K562 (cell line): ENCODE measurements around the gene PTGES3. TPM values are rescaled to one million over a fixed set of nuclear protein-coding genes. Genes with fewer than 3 reads are reported as not detected.
A peak's percentile ranks its signal among the peaks of the same experiment; 100 is the strongest.

ENCODE experiments used
- CGGBP1 ChIP-seq: fragments of 250-450 bp; sonication (Bioruptor Pico); IDR thresholded peaks from 2 replicates; pipeline ENCODE4 v1.9.0; 2021; ENCODE audit warnings: mild to moderate bottlenecking
- EP400 ChIP-seq: fragments of 450-650 bp; IDR thresholded peaks from 2 replicates; pipeline ENCODE4 v1.6.1; 2017; ENCODE audit warnings: antibody characterized with exemption, mild to moderate bottlenecking, moderate library complexity
- ETS1 ChIP-seq: conservative IDR thresholded peaks from 2 replicates; pipeline ENCODE4 v1.6.1; 2011; ENCODE audit warnings: low read depth, mild to moderate bottlenecking, low read length; ENCODE audit not compliant: control insufficient read depth
- FIP1L1 ChIP-seq: fragments of 200-400 bp; formaldehyde crosslinking; IDR thresholded peaks from 2 replicates; pipeline ENCODE4 v1.6.1; 2018; ENCODE audit warnings: mild to moderate bottlenecking, low read depth, low read length; ENCODE audit not compliant: poor library complexity, severe bottlenecking
- HOXB6 ChIP-seq: fragments of 250-450 bp; sonication (Bioruptor Pico); IDR thresholded peaks from 2 replicates; pipeline ENCODE4 v1.5.1; 2022; ENCODE audit warnings: mild to moderate bottlenecking, borderline replicate concordance
- MTF1 ChIP-seq: fragments of 250-450 bp; sonication (Bioruptor Pico); IDR thresholded peaks from 2 replicates; pipeline ENCODE4 v1.9.0; 2021; ENCODE audit warnings: moderate library complexity, mild to moderate bottlenecking, inconsistent platforms, borderline replicate concordance
- MYNN ChIP-seq, 2 experiments: sonication (generic); formaldehyde crosslinking in 1 of 2; IDR thresholded peaks; 2 replicates each; pipeline versions ENCODE4 v1.5.0 to v1.6.1; 2016 to 2020; ENCODE audit warnings: antibody characterized with exemption in 1 of 2, missing genetic modification reagents in 1 of 2
- RERE ChIP-seq: sonication (generic); formaldehyde crosslinking; IDR thresholded peaks from 2 replicates; pipeline ENCODE4 v1.8.0; 2023; ENCODE audit warnings: missing genetic modification reagents, mild to moderate bottlenecking, borderline replicate concordance
- SAFB2 ChIP-seq: fragments of 200-400 bp; formaldehyde crosslinking; IDR thresholded peaks from 2 replicates; pipeline ENCODE4 v1.6.1; 2018; ENCODE audit warnings: borderline replicate concordance, low read length, low read depth, moderate library complexity; ENCODE audit not compliant: severe bottlenecking
- SAP30 ChIP-seq: fragments of 200-600 bp; sonication (generic); IDR thresholded peaks from 2 replicates; pipeline ENCODE4 v1.6.1; 2012; ENCODE audit warnings: borderline replicate concordance, low read depth, mild to moderate bottlenecking, moderate library complexity, low read length, control low read depth, inconsistent platforms; ENCODE audit not compliant: insufficient read depth, poor library complexity, severe bottlenecking
- SP1 ChIP-seq: sonication (generic); formaldehyde crosslinking; IDR thresholded peaks from 2 replicates; pipeline ENCODE4 v1.8.1; 2022; ENCODE audit warnings: mild to moderate bottlenecking, missing genetic modification reagents
- SREBF1 ChIP-seq: fragments of 150-350 bp; IDR thresholded peaks from 2 replicates; pipeline ENCODE4 v1.6.1; 2014; ENCODE audit warnings: antibody characterized with exemption, low read depth, low read length, borderline replicate concordance
- THAP12 ChIP-seq: fragments of 250-450 bp; sonication (Bioruptor Pico); IDR thresholded peaks from 2 replicates; pipeline ENCODE4 v1.9.0; 2021; ENCODE audit warnings: mild to moderate bottlenecking, inconsistent platforms
- U2AF2 ChIP-seq: fragments of 200-400 bp; formaldehyde crosslinking; optimal IDR thresholded peaks from 2 replicates; pipeline ENCODE3; 2017; ENCODE audit warnings: low read depth, mild to moderate bottlenecking, low read length
- ZFPM2 ChIP-seq: fragments of 250-450 bp; sonication (Bioruptor Pico); IDR thresholded peaks from 2 replicates; pipeline ENCODE4 v1.5.1; 2022; ENCODE audit warnings: mild to moderate bottlenecking
- ZNF23 ChIP-seq: fragments of 250-450 bp; sonication (Bioruptor Pico); IDR thresholded peaks from 2 replicates; pipeline ENCODE4 v1.4.0; 2020; ENCODE audit warnings: mild to moderate bottlenecking
- ZNF668 ChIP-seq: fragments of 250-450 bp; sonication (Bioruptor Pico); IDR thresholded peaks from 2 replicates; pipeline ENCODE4 v1.8.0; 2022; ENCODE audit warnings: mild to moderate bottlenecking, inconsistent platforms
- polyA plus RNA-seq, 8 experiments: library from polyadenylated mRNA; depleted of rRNA in 4 of 8; stranded (reverse) in 5 of 8; unstranded in 3 of 8; fragments of >200 nt; fragmentation: Nextera tagmentation in 2 of 8; fragmentation: Illumina TruSeq in 1 of 8; extraction: Ambion mirVana in 2 of 8; extraction: Trizol in 1 of 8; gene quantifications; 2 replicates each; pipeline versions ENCODE4 v1.2.1 to v1.2.3, GENCODE V29; 2011 to 2014; ENCODE audit warnings: inconsistent platforms in 1 of 8, missing spikeins in 1 of 8
- total RNA-seq, 7 experiments: library from RNA; depleted of rRNA in 6 of 7; stranded (reverse); fragments of >200 nt in 6 of 7; fragmentation: Illumina TruSeq in 2 of 7; extraction: Trizol in 2 of 7; gene quantifications; 2 replicates each; pipeline versions ENCODE4 v1.2.1 to v1.2.3, GENCODE V29; 2011 to 2021; ENCODE audit warnings: low replicate concordance in 1 of 7

PTGES3 gene
- total and polyA plus RNA-seq, 9 of the 15 experiments (the other 6 are each of a cell fraction or from before 2014, with no cell fraction given): 163 to 501 (median 213) TPM

GRCh38 chr12:56724972-56725722, 37.1 kb upstream of the PTGES3 start, which contains the start of gene NACA (continued):
- TF ChIP-seq THAP12 (CRISPR knock-in tag): peak; percentile 79; the same call in 1 of the 2 replicates
- TF ChIP-seq HOXB6 (CRISPR knock-in tag): no peak
- TF ChIP-seq SP1 (CRISPR knock-in tag): peak; percentile 93
- TF ChIP-seq SAFB2: no peak
- 0 out of 2 replicates have a peak, but pooled peaks have one; percentile 12 for TF ChIP-seq SREBF1
- no peak for TF ChIP-seq ZNF668 (CRISPR knock-in tag)
- peak; percentile 100 for TF ChIP-seq EP400
- TF ChIP-seq MTF1 (CRISPR knock-in tag): no peak
- no peak for TF ChIP-seq CGGBP1 (CRISPR knock-in tag)
- no peak for TF ChIP-seq MYNN (IDR thresholded peaks at IDR 0.05)
- no peak for TF ChIP-seq MYNN (CRISPR knock-in tag; IDR thresholded peaks at IDR 0.05)
- 0 out of 2 replicates have a peak, but pooled peaks have one; percentile 61 for TF ChIP-seq RERE (CRISPR knock-in tag)
- peak; percentile 52 for TF ChIP-seq SAP30
- TF ChIP-seq ZNF23 (CRISPR knock-in tag): no peak
- TF ChIP-seq FIP1L1: peak; percentile 42
- TF ChIP-seq ZFPM2 (CRISPR knock-in tag): no peak
- TF ChIP-seq ETS1: 0 out of 2 replicates have a peak, but pooled peaks have one; percentile 30
- no peak for TF ChIP-seq U2AF2
